IMR-90 (cell line): ENCODE measurements around the gene GATA6. TPM values are rescaled to one million over a fixed set of nuclear protein-coding genes. Genes with fewer than 3 reads are reported as not detected.

ENCODE experiments used
- ATAC-seq: fragments of 200-7000 bp; cut with Tn5 transposase; 2 replicates; pipeline ENCODE4 v1.9.1; 2020; ENCODE audit warnings: low read depth, mild to moderate bottlenecking, moderate library complexity
- BruUV-seq: library from RNA; stranded (reverse); fragments of 400-500 nt; replicated peaks from 2 replicates; lab custom pipeline; 2021; lab: Mats Ljungman, UMichigan
- CTCF ChIA-PET: fragments of 300-600 bp; formaldehyde crosslinking; extraction: SDS; loops from one replicate; lab custom pipeline; 2021; ENCODE audit warnings: antibody characterized with exemption; lab: Yijun Ruan, JAX
- POLR2A ChIA-PET: fragments of 300-600 bp; sonication (Branson Sonifier 250); formaldehyde crosslinking; loops from one replicate; lab custom pipeline; 2022; ENCODE audit warnings: antibody characterized with exemption; ENCODE audit not compliant: unreplicated experiment; lab: Charles Lee
- DNase-seq: peaks from one replicate; pipeline ENCODE4 v3.0.0; 2013
- H2AFZ ChIP-seq: replicated peaks from 2 replicates; pipeline ENCODE3; 2013; ENCODE audit warnings: low read length, mild to moderate bottlenecking; ENCODE audit not compliant: poor library complexity
- H2AK5ac ChIP-seq: 2 replicates; pipeline ENCODE4 v1.6.1; 2013; ENCODE audit warnings: low read depth, low read length, inconsistent platforms
- H2AK9ac ChIP-seq: replicated peaks from 2 replicates; pipeline ENCODE3; 2013; ENCODE audit warnings: mild to moderate bottlenecking, low read depth, low read length, moderate library complexity; ENCODE audit not compliant: poor library complexity
- H2BK120ac ChIP-seq: 2 replicates; pipeline ENCODE4 v1.6.1; 2013; ENCODE audit warnings: low read depth, low read length, inconsistent platforms
- H2BK15ac ChIP-seq: 3 replicates; pipeline ENCODE4 v1.6.1; 2013; ENCODE audit warnings: low read depth, low read length, inconsistent platforms
- H2BK20ac ChIP-seq: 2 replicates; pipeline ENCODE4 v1.6.1; 2013; ENCODE audit warnings: low read depth, mild to moderate bottlenecking, inconsistent platforms, low read length, moderate library complexity
- H2BK5ac ChIP-seq: 2 replicates; pipeline ENCODE4 v1.6.1; 2013; ENCODE audit warnings: mild to moderate bottlenecking, low read depth, low read length, inconsistent platforms; ENCODE audit not compliant: poor library complexity, severe bottlenecking
- H3K14ac ChIP-seq: replicated peaks from 2 replicates; pipeline ENCODE4 v1.6.1; 2013; ENCODE audit warnings: low read depth, low read length, inconsistent platforms
- H3K18ac ChIP-seq: 2 replicates; pipeline ENCODE4 v1.6.1; 2013; ENCODE audit warnings: low read depth, low read length, control low read depth
- H3K23ac ChIP-seq: 2 replicates; pipeline ENCODE4 v1.6.1; 2013; ENCODE audit warnings: low read depth, low read length, inconsistent platforms
- H3K27ac ChIP-seq: 2 replicates; pipeline ENCODE4 v1.5.1; 2013; ENCODE audit warnings: mild to moderate bottlenecking, control low read depth, low read length; ENCODE audit not compliant: insufficient read depth
- H3K27me3 ChIP-seq: 2 replicates; pipeline ENCODE4 v1.6.1; 2013; ENCODE audit warnings: low read length; ENCODE audit not compliant: control insufficient read depth, insufficient read depth
- H3K36me3 ChIP-seq: 2 replicates; pipeline ENCODE4 v1.6.1; 2013; ENCODE audit warnings: low read length, mixed read lengths; ENCODE audit not compliant: control insufficient read depth, insufficient read depth
- H3K4ac ChIP-seq: 2 replicates; pipeline ENCODE4 v1.6.1; 2013; ENCODE audit warnings: low read depth, low read length, inconsistent platforms
- H3K4me1 ChIP-seq: 2 replicates; pipeline ENCODE4 v1.6.1; 2013; ENCODE audit warnings: low read length, mixed read lengths; ENCODE audit not compliant: control insufficient read depth, insufficient read depth
- H3K4me2 ChIP-seq: 2 replicates; pipeline ENCODE4 v1.6.1; 2013; ENCODE audit warnings: low read depth, mild to moderate bottlenecking, control low read depth, low read length, moderate library complexity
- H3K4me3 ChIP-seq: 2 replicates; pipeline ENCODE4 v1.5.1; 2013; ENCODE audit warnings: low read depth, mild to moderate bottlenecking, control low read depth, low read length, moderate library complexity; ENCODE audit not compliant: insufficient read depth
- H3K56ac ChIP-seq: 2 replicates; pipeline ENCODE4 v1.6.1; 2013; ENCODE audit warnings: low read length, inconsistent platforms; ENCODE audit not compliant: insufficient read depth; ENCODE audit errors: extremely low read depth
- H3K79me1 ChIP-seq, 2 experiments: 2 replicates each; pipeline ENCODE4 v1.6.1; 2013; ENCODE audit warnings: low read length in 2 of 2, inconsistent platforms in 1 of 2, low read depth in 1 of 2
- H3K9ac ChIP-seq: 2 replicates; pipeline ENCODE4 v1.6.1; 2013; ENCODE audit warnings: low read depth, low read length, control low read depth
- H3K9me1 ChIP-seq: 2 replicates; pipeline ENCODE4 v1.6.1; 2013; ENCODE audit warnings: low read length, inconsistent platforms; ENCODE audit not compliant: insufficient read depth
- H3K9me3 ChIP-seq: 2 replicates; pipeline ENCODE4 v1.6.1; 2013; ENCODE audit warnings: low read length; ENCODE audit not compliant: control insufficient read depth, insufficient read depth
- H4K20me1 ChIP-seq: 2 replicates; pipeline ENCODE4 v1.6.1; 2013; ENCODE audit warnings: low read length, inconsistent platforms; ENCODE audit not compliant: insufficient read depth
- H4K5ac ChIP-seq: 2 replicates; pipeline ENCODE4 v1.6.1; 2013; ENCODE audit warnings: mild to moderate bottlenecking, low read depth, low read length, control low read depth
- H4K8ac ChIP-seq, 2 experiments: 2 replicates each; pipeline ENCODE4 v1.6.1; 2013; ENCODE audit warnings: low read depth in 2 of 2, low read length in 2 of 2, control low read depth in 1 of 2, inconsistent platforms in 1 of 2
- H4K91ac ChIP-seq: 2 replicates; pipeline ENCODE4 v1.6.1; 2013; ENCODE audit warnings: low read depth, low read length, inconsistent platforms; ENCODE audit not compliant: insufficient read depth
- BHLHE40 ChIP-seq: fragments of 150-350 bp; IDR thresholded peaks from 2 replicates; pipeline ENCODE4 v1.6.1; 2016; ENCODE audit warnings: mild to moderate bottlenecking, low read depth, low read length
- FOS ChIP-seq: fragments of 150-350 bp; IDR thresholded peaks from 2 replicates; pipeline ENCODE4 v1.6.1; 2016; ENCODE audit warnings: low read depth, low read length
- NFE2L2 ChIP-seq: fragments of 150-350 bp; IDR thresholded peaks from 2 replicates; pipeline ENCODE4 v1.6.1; 2016; ENCODE audit warnings: low read depth, mild to moderate bottlenecking, low read length
- WGBS, 2 experiments: methylation state at CpG; one replicate each; pipeline versions ENCODE4 v1.1.5 to v1.1.7; 2013; ENCODE audit warnings: missing lambda C conversion rate in 2 of 2; ENCODE audit not compliant: insufficient read length in 1 of 2; ENCODE audit errors: extremely low coverage in 2 of 2; 5-methylcytosine and 5-hydroxymethylcytosine counted together
- dilution Hi-C: fragments of 300-500 bp; cut with HindIII; formaldehyde crosslinking; loops from one replicate; pipeline ENCODE4 v1.14.3; 2018; ENCODE audit warnings: low sequenced_read_pairs; ENCODE audit not compliant: unreplicated experiment
- in situ Hi-C: fragments of 300-500 bp; cut with MboI; formaldehyde crosslinking; loops from 3 replicates; pipeline ENCODE4 v1.14.3; 2019; ENCODE audit warnings: low sequenced_read_pairs, inconsistent platforms, mixed read lengths
- intact Hi-C: fragments of 100-400 bp; cut with micrococcal nuclease; formaldehyde crosslinking; loops from 2 replicates; pipeline ENCODE4 v1.10.0; 2022
- polyA plus RNA-seq, 3 experiments: library from polyadenylated mRNA; depleted of rRNA; stranded (reverse); fragments of >200 nt; gene quantifications; 2 replicates each; pipeline ENCODE4 v1.2.3, GENCODE V29; 2012; ENCODE audit warnings: low replicate concordance in 1 of 3
- total RNA-seq: library from RNA; depleted of rRNA; stranded (reverse); fragments of >200 nt; gene quantifications from 2 replicates; pipeline ENCODE4 v1.2.3, GENCODE V29; 2012
- TF ChIP-seq, protein P1 (sequence below): fragments of 150-350 bp; IDR thresholded peaks from 2 replicates; pipeline ENCODE4 v1.6.1; 2017; ENCODE audit warnings: mild to moderate bottlenecking, antibody characterized with exemption, low read length, low read depth
- TF ChIP-seq, protein P2 (sequence below): conservative IDR thresholded peaks from 2 replicates; pipeline ENCODE4 v1.5.1; 2012; ENCODE audit warnings: mild to moderate bottlenecking, low read depth, low read length, improper control_type of control experiment
- TF ChIP-seq, protein P3 (sequence below): fragments of 150-350 bp; IDR thresholded peaks from 2 replicates; pipeline ENCODE4 v1.6.1; 2016; ENCODE audit warnings: low read depth, mild to moderate bottlenecking, low read length, moderate library complexity, borderline replicate concordance

The GATA6 gene
- total and polyA plus RNA-seq, 2 of the 4 experiments (the other 2 are of a cell fraction) = 2.5 to 4.0 TPM

GRCh38 chr18:22179631-22180030, 10.2 kb downstream of the GATA6 start:
- Histone ChIP-seq H2BK20ac (no peak overlapping the region), H3K79me1 (peaks cover 3 to 15% of the 10 kb centered on the region in 2 experiments), H3K9me1 (peaks cover 4% of the 10 kb centered on the region; the same call in 1 of the 2 replicates), H3K56ac (no peak overlapping the region), H3K9ac (no peak overlapping the region), H4K20me1 (peaks cover 11% of the 10 kb centered on the region; the same call in 1 of the 2 replicates), H3K36me3 (peaks cover 15% of the 10 kb centered on the region), H2BK120ac (no peak overlapping the region), H3K14ac (no peak overlapping the region), H4K5ac (no peak overlapping the region), H2AFZ (no peak overlapping the region), H2BK5ac (no peak overlapping the region), H3K4me3 (no peak overlapping the region), H3K27me3 (no peaks in the 10 kb centered on the region), H3K9me3 (no peaks in the 10 kb centered on the region), H2BK15ac (no peak overlapping the region), H3K4me2 (no peak overlapping the region), H4K91ac (no peak overlapping the region), H3K27ac (no peak overlapping the region), H3K23ac (no peak overlapping the region), H4K8ac (no peak overlapping the region), H3K18ac (no peak overlapping the region), H2AK5ac (no peak overlapping the region), H3K4me1 (peaks cover 3% of the 10 kb centered on the region), H2AK9ac (no peak overlapping the region), H3K4ac (no peak overlapping the region)
- in situ Hi-C loops (no loop called here), intact Hi-C loops (no loop called here), dilution Hi-C loops (no loop called here)
- DNase-seq (no peak), ATAC-seq (no peak)
- POLR2A ChIA-PET = no interaction called here
- CTCF ChIA-PET = no interaction called here
- no TSS peak for BruUV-seq
- WGBS, 2 experiments = 100% methylated on average over 1 of the region's 1 CpG; no CpG with 5 or more reads in 1 of the 2 experiments
- TF ChIP-seq, protein P1, sequence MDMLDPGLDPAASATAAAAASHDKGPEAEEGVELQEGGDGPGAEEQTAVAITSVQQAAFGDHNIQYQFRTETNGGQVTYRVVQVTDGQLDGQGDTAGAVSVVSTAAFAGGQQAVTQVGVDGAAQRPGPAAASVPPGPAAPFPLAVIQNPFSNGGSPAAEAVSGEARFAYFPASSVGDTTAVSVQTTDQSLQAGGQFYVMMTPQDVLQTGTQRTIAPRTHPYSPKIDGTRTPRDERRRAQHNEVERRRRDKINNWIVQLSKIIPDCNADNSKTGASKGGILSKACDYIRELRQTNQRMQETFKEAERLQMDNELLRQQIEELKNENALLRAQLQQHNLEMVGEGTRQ = no peak
- no peak for TF ChIP-seq NFE2L2
- TF ChIP-seq BHLHE40 = no peak
- TF ChIP-seq, protein P2, sequence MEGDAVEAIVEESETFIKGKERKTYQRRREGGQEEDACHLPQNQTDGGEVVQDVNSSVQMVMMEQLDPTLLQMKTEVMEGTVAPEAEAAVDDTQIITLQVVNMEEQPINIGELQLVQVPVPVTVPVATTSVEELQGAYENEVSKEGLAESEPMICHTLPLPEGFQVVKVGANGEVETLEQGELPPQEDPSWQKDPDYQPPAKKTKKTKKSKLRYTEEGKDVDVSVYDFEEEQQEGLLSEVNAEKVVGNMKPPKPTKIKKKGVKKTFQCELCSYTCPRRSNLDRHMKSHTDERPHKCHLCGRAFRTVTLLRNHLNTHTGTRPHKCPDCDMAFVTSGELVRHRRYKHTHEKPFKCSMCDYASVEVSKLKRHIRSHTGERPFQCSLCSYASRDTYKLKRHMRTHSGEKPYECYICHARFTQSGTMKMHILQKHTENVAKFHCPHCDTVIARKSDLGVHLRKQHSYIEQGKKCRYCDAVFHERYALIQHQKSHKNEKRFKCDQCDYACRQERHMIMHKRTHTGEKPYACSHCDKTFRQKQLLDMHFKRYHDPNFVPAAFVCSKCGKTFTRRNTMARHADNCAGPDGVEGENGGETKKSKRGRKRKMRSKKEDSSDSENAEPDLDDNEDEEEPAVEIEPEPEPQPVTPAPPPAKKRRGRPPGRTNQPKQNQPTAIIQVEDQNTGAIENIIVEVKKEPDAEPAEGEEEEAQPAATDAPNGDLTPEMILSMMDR = no peak
- TF ChIP-seq FOS = no peak
- TF ChIP-seq, protein P3, sequence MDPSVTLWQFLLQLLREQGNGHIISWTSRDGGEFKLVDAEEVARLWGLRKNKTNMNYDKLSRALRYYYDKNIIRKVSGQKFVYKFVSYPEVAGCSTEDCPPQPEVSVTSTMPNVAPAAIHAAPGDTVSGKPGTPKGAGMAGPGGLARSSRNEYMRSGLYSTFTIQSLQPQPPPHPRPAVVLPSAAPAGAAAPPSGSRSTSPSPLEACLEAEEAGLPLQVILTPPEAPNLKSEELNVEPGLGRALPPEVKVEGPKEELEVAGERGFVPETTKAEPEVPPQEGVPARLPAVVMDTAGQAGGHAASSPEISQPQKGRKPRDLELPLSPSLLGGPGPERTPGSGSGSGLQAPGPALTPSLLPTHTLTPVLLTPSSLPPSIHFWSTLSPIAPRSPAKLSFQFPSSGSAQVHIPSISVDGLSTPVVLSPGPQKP = no peak
